IPS-11a (cell line): ENCODE measurements around the gene FCHO2.
A peak's percentile ranks its signal among the peaks of the same experiment; 100 is the strongest.
"Not testable (repeated sequence)": the region's sequence is repeated elsewhere in the genome, so short reads cannot be mapped to it uniquely, and the experiment has no call there.

ENCODE experiments used
- H3K4me3 ChIP-seq: one replicate; pipeline ENCODE4 v1.5.1; 2013; ENCODE audit warnings: low read depth, low read length, control low read depth

The FCHO2 gene, protein sequence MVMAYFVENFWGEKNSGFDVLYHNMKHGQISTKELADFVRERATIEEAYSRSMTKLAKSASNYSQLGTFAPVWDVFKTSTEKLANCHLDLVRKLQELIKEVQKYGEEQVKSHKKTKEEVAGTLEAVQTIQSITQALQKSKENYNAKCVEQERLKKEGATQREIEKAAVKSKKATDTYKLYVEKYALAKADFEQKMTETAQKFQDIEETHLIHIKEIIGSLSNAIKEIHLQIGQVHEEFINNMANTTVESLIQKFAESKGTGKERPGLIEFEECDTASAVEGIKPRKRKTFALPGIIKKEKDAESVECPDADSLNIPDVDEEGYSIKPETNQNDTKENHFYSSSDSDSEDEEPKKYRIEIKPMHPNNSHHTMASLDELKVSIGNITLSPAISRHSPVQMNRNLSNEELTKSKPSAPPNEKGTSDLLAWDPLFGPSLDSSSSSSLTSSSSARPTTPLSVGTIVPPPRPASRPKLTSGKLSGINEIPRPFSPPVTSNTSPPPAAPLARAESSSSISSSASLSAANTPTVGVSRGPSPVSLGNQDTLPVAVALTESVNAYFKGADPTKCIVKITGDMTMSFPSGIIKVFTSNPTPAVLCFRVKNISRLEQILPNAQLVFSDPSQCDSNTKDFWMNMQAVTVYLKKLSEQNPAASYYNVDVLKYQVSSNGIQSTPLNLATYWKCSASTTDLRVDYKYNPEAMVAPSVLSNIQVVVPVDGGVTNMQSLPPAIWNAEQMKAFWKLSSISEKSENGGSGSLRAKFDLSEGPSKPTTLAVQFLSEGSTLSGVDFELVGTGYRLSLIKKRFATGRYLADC

DNA sequence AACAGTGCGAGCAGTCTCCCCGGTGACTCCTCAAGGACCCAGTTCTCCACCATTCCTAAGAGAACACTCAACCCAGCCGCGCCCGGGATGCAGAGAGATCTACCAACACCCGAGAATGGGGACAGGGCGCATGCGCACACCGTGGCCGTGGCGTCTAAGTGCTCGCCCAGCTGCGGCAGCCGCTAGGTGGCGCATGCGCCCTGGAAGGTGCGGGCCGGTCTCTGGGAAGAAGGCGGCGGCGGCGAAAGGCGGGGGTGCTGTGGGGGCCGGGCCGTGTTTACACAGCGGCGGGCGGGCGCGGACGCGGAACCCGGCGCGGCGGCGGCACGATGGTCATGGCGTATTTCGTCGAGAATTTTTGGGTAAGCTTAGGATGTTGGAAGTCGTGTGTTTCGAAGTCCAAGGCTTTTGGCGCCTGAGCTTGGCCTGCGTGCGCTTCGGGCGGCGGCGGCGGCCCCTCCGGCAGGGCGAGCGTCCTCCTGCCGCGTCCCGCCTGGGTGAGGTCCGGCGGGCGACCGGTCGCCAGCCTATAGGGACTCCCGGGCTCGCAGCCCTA is at the start of gene FCHO2:
Gene FCHO2, plus strand, starts transcription at position 274 of the 556 bp plus-strand sequence. Its CDS starts 56 bp downstream, at position 330.
- peak within 1 kb of the TSS; percentile 60 for H3K4me3 ChIP-seq

DNA sequence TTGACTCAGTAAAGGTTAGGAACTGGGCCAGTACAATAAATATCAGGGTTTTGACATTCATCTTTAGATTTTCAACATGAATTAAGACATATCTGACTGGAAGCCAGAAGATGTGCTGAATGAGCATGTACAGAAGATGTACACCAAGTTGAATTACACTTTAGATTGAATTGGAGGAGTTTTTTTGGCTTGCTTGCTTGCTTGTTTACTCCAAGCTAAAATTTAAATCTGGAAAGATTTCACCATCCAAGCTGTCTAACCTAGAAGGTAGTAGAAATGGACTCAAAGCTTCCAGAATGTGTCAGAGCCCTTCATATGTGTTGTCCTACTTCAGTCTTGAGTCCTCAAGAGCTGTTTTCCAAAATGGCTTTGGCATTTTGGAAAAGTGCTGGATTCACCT is 49.0 kb upstream of the FCHO2 start:
- no peak overlapping the region for H3K4me3 ChIP-seq

DNA sequence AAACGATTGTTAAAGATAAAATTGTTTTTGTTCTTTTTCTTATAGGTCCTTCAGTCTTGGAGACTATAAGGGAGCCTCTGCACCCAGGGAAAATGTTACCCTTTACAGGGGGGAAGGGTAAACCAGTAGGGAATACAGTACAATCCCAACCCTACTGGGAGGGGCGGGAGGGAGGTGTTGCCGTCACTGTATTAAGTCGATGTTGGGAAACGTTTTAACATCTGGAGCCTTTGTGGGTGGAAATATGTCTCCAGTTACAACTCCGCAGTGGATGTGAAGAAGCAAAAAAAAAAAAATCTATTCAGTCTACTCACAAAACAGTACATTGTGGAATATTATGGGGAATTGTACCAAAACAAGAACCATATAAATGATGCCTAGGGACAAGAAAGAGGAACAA is 47.2 kb upstream of the FCHO2 start:
- no peak overlapping the region for H3K4me3 ChIP-seq

DNA sequence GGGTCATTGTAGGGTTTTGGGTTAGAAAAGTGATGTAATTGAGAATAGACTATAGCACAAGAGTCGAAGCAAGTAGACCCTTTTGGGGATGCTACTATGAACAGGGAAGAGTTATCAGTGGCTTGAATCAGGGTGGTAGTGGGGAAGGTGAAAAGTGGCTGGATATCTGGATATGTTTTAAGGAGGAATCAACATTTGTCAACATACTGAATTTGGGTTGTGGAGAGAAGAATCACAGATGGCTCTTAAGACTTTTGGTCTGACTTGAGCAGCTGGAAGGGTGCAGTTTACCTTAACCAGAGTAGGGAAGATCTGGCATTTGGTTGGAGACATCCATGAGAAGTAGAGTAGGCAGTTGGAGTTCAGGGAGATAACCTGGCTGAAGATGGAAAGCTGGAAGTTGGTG is 38.5 kb upstream of the FCHO2 start:
- H3K4me3 ChIP-seq = no peak overlapping the region

DNA sequence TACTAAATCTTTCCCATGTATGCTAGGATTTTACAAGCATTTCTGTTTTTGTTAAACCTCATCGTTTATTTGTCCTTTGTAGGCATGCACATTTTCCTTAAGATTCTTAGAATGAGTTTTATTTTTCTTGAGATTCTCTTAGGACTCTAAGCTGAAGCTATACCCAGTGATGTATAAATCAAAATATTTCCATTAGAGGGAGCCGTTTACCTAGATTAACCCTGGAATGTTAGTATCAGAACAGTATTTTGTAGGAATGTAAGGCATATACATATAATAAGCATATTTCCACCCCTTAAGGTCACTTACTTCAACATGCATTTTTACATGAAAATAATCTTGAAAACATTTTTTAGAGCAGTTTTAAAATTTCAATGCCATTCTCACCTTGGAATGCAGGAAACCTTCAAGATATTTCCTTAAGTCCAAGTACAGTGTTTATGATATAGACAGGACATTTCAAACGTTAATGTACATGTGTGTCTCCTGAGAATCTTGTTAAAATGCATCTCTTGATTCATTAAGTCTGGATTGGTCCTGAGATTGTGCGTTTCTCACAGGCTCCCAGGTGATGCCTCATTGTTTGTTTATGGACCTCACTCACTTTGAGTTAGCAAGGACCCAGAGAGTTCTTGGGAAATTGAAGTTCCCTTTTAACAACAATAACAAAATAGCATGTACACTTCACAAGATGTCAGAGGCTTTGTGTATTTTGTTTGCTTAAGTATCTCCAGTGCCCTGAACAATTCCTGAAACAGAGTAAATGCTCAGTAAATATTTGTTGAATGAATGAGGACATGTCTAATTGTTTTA is 34.9 kb upstream of the FCHO2 start:
- H3K4me3 ChIP-seq = no peak overlapping the region

DNA sequence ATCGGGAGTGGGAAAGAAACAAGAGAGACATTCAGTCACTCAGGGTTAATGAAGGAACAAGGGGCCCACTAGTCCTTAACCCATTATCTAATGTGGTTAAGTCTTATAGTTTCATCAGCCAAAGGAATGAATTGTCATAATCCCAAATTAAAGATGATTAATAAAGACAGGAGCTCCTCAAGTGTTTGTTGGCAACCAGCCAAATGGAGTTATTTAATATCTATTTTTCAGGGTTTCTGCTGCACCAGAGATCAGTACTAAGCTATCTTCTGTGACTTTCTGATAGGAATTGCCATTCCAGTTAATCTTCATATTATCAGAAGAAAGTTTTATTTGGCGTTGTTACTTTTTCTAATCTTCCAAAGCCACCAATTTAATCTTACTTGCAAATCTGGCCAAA is 34.0 kb upstream of the FCHO2 start:
- no peak overlapping the region for H3K4me3 ChIP-seq

DNA sequence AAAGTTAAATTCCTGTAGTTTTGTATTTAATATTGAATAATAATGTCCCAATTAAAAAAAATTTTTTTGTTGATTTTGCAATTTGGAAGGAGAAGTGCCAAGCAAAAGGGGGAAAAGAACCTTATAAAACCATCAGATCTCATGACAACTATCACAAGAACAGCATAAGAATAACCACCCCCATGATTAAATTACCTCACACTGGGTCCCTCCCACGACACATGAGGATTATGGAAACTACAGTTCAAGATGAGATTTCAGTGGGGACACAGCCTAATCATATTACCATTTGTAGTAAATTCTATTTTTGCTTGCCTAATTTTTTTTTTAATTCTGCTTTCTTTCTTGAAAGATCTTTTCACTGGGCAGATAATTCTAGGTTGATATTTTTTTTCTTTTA is 33.4 kb upstream of the FCHO2 start:
- no peak overlapping the region for H3K4me3 ChIP-seq

DNA sequence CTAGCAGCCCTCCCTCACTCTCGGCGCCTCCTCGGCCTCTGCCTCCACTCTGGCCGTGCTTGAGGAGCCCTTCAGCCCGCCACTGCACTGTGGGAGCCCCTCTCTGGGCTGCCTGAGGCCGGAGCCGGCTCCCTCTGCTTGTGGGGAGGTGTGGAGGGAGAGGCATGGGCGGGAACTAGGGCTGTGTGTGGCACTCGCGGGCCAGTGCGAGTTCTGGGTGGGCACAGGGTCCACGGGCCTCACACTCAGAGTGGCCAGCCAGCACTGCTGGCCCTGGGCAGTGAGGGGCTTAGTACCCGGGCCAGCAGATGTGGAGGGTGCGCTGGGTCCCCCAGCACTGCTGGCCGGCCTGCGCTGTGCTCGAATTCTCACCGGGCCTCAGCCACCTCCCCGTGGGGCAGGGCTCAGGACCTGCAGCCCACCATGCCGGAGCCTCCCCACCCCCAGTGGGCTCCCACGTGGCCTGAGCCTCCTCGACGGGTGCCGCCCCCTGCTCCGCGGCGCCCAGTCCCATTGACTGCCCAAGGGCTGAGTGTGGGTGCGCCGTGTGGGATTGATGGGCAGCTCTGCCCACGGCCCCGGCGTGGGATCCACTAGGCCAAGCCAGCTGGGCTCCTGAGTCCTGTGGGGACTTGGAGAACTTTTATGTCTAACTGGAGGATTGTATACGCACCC is 30.4 kb upstream of the FCHO2 start:
- H3K4me3 ChIP-seq = no peak overlapping the region

DNA sequence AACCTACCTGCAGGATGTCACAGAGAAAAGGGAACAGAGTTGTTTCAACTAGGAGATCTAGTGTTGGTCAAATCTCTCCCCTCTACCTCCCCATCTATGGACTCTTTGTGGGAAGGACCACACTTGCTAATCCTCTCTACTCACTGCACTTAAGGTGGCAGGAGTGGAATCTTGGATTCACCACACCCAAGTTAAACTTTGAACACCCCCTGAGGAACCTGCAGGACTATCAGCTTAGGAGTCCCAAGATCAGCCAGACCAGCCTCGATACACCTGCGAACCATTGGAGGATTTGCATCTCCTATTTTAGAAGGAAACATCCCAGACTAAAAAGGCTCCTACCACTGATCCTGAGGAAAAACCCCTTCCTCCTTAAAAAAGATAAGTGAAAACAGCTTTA is 23.2 kb upstream of the FCHO2 start:
- not testable (repeated sequence) for H3K4me3 ChIP-seq

DNA sequence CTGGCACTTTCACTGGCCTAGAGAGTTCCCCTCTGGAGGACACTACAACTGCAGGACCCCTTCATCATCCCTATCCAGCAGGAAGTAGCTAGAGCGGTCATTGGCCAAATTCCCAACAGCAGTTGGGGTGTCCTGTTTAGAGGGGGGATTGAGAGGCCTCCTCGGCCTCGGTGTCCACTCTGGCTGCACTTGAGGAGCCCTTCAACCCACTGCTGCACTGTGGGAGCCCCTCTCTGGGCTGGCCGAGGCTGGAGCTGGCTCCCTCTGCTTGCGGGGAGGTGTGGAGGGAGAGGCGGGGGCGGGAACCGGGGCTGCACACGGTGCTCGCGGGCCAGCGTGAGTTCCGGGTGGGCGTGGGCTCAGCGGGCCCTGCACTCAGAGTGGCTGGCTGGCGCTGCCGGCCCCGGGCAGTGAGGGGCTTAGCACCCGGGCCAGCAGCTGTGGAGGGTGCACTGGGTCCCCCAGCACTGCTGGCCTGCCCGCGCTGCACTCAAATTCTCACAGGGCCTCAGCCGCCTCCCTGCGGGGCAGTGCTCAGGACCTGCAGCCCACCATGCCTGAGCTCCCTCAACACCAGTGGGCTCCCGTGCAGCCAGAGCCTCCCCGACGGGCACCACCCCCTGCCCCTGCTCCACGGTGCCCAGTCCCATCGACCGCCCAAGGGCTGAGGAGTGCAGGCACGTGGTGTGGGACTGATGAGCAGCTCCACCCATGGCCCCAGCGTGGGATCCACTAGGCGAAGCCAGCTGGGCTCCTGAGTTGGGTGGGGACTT is 20.7 kb upstream of the FCHO2 start:
- H3K4me3 ChIP-seq = not testable (repeated sequence)

DNA sequence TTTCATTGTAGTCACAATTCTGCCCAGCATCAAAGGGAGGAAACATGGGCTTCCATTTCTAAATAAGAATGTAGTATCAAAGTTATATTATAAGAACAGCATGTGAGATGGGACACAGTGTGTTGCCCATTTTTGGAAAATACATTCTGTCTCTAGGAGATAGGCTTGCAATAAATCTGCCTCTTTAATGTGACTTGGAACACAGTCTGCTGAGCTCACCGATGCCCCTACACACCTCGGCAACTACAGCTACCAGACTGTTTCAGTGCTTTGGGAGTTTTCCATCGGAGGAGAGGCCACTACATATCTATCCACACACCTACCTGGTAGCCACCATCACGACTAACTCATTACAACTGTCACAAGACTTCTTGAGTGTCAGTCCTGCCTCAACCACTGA is 18.9 kb upstream of the FCHO2 start:
- H3K4me3 ChIP-seq = no peak overlapping the region

DNA sequence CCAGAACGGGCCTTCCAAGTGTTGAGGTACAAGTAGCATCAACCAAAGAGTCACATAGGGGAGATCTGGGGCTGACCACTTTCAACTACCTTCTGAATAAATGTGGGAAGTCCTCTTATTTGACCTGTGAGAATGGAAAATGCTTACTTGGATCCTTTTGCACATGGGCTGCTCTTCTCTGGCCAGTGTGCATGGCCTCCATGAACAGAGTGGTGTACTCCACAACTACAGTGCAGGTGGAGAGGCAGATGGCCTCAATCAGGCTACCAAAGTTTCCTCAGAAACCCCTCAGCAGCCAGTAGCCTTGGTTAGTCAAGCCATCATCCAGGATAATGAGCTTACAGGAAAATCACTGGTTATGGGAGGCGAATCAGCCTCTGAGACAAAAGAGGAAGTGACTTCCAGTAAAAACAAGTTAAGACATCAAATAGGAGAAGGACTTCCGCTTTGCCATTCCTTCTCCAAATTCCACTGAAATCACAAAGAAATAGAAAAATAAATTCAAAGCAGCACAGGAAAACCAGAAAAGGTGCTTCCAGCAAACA is 18.3 kb upstream of the FCHO2 start:
- no peak overlapping the region for H3K4me3 ChIP-seq

DNA sequence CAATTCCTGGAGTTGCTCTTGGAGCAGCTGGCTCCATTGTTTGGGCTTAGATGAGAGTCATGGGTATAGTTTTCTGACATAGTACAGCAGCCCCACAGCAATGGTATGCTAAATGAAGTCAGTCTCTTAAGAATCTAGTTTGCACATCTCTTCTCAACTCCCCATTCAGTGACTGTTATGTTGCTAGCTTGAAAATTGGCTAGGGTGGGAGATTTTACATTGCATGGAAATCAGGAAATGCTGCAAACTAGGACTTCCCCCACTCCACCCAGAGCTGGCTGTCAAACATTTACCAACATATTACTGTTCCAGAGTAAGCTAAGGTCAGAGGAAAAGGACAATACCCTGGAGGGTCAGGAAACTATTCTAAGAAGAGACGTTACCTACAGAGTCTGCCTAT is 17.6 kb upstream of the FCHO2 start:
- no peak overlapping the region for H3K4me3 ChIP-seq

DNA sequence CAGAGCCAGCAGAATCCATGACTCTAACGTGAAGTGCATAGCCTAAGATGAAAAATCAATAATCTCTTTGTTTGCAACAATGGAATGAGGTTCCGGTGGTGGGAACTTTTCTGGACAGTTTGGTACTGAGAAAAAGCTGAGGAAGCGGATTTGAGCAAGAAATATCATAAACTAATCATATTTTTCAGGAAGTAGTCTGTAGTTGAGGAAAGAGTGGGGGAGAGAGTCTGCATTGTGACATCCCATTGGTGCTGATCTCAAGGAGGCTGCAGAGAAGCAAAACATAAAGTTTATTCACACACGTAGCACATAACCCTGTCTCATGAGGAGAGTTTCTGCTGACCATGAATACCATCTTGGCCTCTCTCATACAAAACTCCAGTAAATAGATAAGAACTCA is 15.8 kb upstream of the FCHO2 start:
- no peak overlapping the region for H3K4me3 ChIP-seq

DNA sequence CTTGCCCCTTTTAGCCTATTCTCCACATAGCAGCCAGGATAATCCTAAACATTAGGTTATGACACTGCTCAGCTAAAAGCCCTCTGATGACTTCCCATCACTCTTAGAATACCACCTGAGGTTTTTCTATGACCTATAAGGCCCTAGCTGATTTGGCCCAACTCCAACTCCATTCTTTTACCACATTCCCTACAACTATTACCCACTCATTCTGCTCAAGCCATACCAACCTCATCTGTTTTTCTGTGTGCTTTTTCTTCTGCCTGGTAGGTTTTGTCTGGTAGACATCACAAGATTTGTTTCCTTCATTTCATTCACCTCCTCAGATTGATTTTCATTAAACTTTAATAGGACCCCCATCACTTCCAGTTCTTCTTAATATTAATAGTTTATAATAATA is 12.5 kb upstream of the FCHO2 start:
- no peak overlapping the region for H3K4me3 ChIP-seq

DNA sequence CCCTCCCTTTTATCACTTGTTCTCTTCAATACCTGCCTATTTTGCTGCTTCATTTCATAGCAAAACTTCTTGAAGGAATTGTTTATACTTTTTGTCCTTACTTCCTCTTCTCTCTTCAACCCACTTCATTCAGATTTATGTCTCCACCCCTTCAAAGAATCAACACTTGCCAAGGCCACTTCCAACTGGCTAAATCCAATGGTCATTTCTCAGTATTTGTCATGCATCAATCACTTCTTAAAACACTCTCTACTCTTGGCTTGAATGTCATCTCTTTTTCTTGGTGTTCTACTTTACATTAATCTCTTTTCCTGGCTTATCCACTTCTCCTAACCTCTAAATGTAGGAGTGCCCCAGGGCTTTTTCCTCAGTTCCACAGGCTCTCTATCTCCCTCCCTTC is 8.3 kb upstream of the FCHO2 start:
- H3K4me3 ChIP-seq = no peak overlapping the region

DNA sequence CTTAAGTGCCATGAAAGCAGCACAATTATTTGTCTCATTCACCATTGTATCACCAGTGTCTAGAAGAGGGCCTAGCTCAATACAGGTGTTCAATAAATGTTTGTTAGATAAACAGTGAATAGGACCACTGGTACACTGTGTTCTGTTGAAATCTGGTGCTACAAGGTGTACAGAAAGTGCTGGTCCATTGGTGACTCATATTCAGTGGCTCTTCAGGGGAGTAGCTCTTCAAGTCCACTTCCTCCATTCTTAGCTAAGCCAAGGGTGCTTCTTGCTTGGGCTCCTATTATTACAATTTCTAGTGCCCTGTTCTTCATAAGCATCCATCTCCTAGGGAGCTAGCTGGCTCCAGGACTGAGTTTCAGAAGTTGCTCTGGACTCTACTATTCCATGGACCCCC is 6.4 kb upstream of the FCHO2 start:
- no peak overlapping the region for H3K4me3 ChIP-seq

DNA sequence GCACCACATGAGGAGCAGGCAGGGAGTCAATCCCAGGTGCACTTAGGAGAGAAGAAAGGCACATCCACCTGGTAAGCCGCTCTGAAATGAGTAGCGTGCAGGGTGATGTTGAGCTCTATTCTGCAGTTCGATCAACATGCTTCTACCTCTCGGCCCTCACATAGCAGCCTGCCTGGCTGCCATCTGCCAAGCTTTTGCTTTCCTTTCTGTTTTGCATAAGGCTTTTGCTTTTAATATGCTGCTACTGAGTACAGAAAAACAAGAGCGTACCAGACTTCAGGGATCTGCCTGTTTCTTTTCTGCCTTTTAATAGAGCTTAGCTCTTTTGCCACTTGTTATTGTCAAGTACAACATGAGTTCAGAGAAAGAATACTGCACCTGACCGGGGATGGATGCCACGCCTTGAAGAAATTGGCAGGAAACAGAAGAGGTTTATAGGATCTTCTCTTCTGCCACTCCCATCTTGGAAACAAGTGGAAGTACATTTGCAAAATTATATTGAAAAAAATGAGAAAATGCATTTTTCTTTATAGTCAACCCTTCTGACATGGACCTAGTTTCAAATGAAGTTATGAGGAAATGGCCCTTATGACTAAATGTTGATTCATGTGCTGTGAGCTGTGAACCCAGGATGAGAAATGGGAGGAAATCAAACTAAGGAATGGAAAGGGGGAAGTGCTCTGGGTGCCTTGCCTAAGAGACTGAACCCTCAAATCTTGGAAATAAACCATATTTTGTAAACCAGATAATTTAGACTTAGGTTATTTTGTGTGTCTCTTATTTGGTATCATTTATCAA is 4.0 kb upstream of the FCHO2 start:
- no peak overlapping the region for H3K4me3 ChIP-seq

DNA sequence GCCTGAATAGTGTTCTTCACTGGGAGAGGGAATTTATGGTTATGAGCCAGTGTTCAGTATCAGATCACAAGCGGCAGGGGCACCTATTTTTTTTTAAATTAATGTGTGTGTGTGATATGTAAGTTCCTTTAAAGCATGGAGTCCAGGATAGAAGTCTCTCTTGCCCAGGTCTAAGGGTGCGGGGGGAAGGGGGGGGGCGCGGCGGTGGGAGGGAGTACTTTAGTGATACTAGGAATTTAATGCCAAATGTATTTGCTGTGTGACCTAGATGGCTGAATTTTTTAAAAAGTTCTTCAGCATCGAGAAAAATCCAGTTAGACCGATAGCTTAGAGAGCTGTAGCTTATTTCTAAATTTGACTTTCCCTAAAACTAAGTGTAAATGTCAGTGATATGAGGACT is 1.5 kb upstream of the FCHO2 start:
- peak overlapping the region; percentile 60 for H3K4me3 ChIP-seq
